Measurements from ENCODE around the gene SZRD1. TPM values are rescaled to one million over a fixed set of nuclear protein-coding genes. Genes with fewer than 3 reads are reported as not detected.

SZRD1 gene
- total and polyA plus RNA-seq, 2 of the 8 experiments (the other 6 are each of a cell fraction or from before 2014, with no cell fraction given): 97.8 to 108 TPM

- Histone ChIP-seq H3K14ac (ENCODE audit: insufficient read length) (no peak overlapping the region), H2BK120ac (replicated peaks; ENCODE audit: low read depth, low read length) (no peak overlapping the region), H3K23me2 (ENCODE audit: low read depth, low read length) (no peaks in the 10 kb centered on the region), H4K91ac (replicated peaks; ENCODE audit: insufficient read length, low read length) (no peak overlapping the region), H4K5ac (ENCODE audit: insufficient read length, low read depth, low read length) (no peak overlapping the region), H3K56ac (replicated peaks; ENCODE audit: insufficient read length, low read depth, low read length) (no peak overlapping the region), H3K23ac (ENCODE audit: insufficient read length) (no peak overlapping the region), H3K27me3 (replicated peaks in 1 of 4; ENCODE audit: control insufficient read depth in 3 of 4, extremely low read depth in 1 of 4, insufficient read depth in 3 of 4, low read length in 3 of 4) (no peaks in the 10 kb centered on the region), H3K9me3 (ENCODE audit: insufficient read depth in 2 of 2, low read depth in 1 of 2, low read length in 1 of 2) (no peaks in the 10 kb centered on the region), H3K4me3 (ENCODE audit: extremely low read depth in 1 of 4, insufficient read depth in 2 of 4, low read depth in 3 of 4, low read length in 4 of 4) (no peak overlapping the region), H4K8ac (ENCODE audit: extremely low read depth, insufficient read depth, low read length) (no peak overlapping the region), H3K18ac (ENCODE audit: extremely low read depth, low read length) (no peak overlapping the region), H3K79me1 (ENCODE audit: low read depth, low read length) (peaks cover 30% of the 10 kb centered on the region), H2BK15ac (ENCODE audit: low read length) (no peak overlapping the region), H2AFZ (ENCODE audit: low read length) (no peak overlapping the region), H3K9ac (replicated peaks in 1 of 4; ENCODE audit: extremely low read depth in 1 of 4, low read depth in 3 of 4, low read length in 3 of 4) (no peak overlapping the region), H3K4me2 (ENCODE audit: insufficient read depth in 1 of 2, low read depth in 2 of 2, low read length in 2 of 2) (no peak overlapping the region), H2BK12ac (ENCODE audit: low read depth, low read length) (no peak overlapping the region), H3K36me3 (ENCODE audit: control insufficient read depth in 2 of 4, insufficient read depth in 4 of 4, low read length in 3 of 4) (no peaks in the 10 kb centered on the region), H3K4me1 (replicated peaks in 1 of 4; ENCODE audit: control insufficient read depth in 3 of 4, insufficient read depth in 4 of 4, low read length in 3 of 4) (peaks cover 10 to 31% (median 20%) of the 10 kb centered on the region in 4 experiments), H3K79me2 (ENCODE audit: control insufficient read depth in 1 of 2, insufficient read depth in 2 of 2, low read length in 2 of 2) (peaks cover 13 to 91% of the 10 kb centered on the region in 2 experiments), H2AK5ac (ENCODE audit: low read depth, low read length) (no peak overlapping the region), H4K20me1 (replicated peaks in 1 of 2; ENCODE audit: control insufficient read depth in 1 of 2, insufficient read depth in 2 of 2, low read length in 2 of 2) (peaks cover 43 to 50% of the 10 kb centered on the region in 2 experiments), H2BK5ac (ENCODE audit: low read depth, low read length) (no peak overlapping the region), H2BK20ac (ENCODE audit: low read length) (no peak overlapping the region), H3K4ac (replicated peaks; ENCODE audit: insufficient read length, low read depth, low read length) (no peak overlapping the region), H3K27ac (ENCODE audit: low read depth, low read length) (no peak overlapping the region)
- DNase-seq (ENCODE audit: low read depth in 1 of 2, low spot score in 2 of 2) (no peak), FAIRE-seq (no peak)
- WGBS, 2 experiments (ENCODE audit: extremely low coverage in 1 of 2, insufficient coverage in 1 of 2, insufficient read length in 1 of 2, insufficient replicate concordance in 2 of 2, low coverage in 1 of 2, low lambda C conversion rate in 2 of 2, missing lambda C conversion rate in 1 of 2): 89% methylated on average over 14 of the region's 14 CpGs; no CpG with 5 or more reads in 1 of the 2 experiments
- ChIA-PET CTCF (ENCODE audit: partially characterized antibody) (interaction anchor here (0.6 to 1.2 kb wide), 3 partner anchors 11 to 25 kb away, joined by 3 read pairs; no protein-coding TSS in a partner anchor), POLR2A (ENCODE audit: partially characterized antibody) (interaction anchor here (0.6 to 4.1 kb wide), 7 partner anchors 11 to 180 kb away, joined by 3 to 13 read pairs (median 4); partner anchors contain the start of gene SZRD1)
- TF ChIP-seq KDM5A (IDR thresholded peaks at IDR 0.05; ENCODE audit: low read length): no peak
These were observed 20.5 kb downstream of the SZRD1 start for GRCh38 chr1:16387201-16388188.

Measured in H1 (cell line).